Cortex of kidney (tissue), 1 donor: ENCODE measurements around the gene MTUS2.
"Not testable (repeated sequence)": the region's sequence is repeated elsewhere in the genome, so short reads cannot be mapped to it uniquely, and the experiment has no call there.

ENCODE experiments used
- DNase-seq: peaks from one replicate; lab custom pipeline; 2025; lab: John Stamatoyannopoulos, UW

The MTUS2 gene

GRCh38 chr13:28958441-28958840 is 138.3 kb downstream of the MTUS2 start:
- no peak for DNase-seq

- no peak for DNase-seq
These were observed 143.9 kb downstream of the MTUS2 start for GRCh38 chr13:28964052-28964451.

- DNase-seq, result no peak
These were observed 144.7 kb downstream of the MTUS2 start for GRCh38 chr13:28964803-28965202.

- DNase-seq, result no peak
These were observed 147.1 kb downstream of the MTUS2 start for GRCh38 chr13:28967029-28967915.

- DNase-seq, result no peak
These were observed 156.1 kb downstream of the MTUS2 start for GRCh38 chr13:28976195-28976594.

- no peak for DNase-seq
These were observed 156.5 kb downstream of the MTUS2 start for GRCh38 chr13:28976636-28977035.

GRCh38 chr13:28978574-28978973 is 158.4 kb downstream of the MTUS2 start:
- no peak for DNase-seq

GRCh38 chr13:28981530-28981929 is 161.4 kb downstream of the MTUS2 start:
- DNase-seq, result no peak

- no peak for DNase-seq
These were observed 163.5 kb downstream of the MTUS2 start for GRCh38 chr13:28983641-28984040.

GRCh38 chr13:28984326-28984725 is 164.2 kb downstream of the MTUS2 start:
- no peak for DNase-seq

GRCh38 chr13:28984825-28985224 is 164.7 kb downstream of the MTUS2 start:
- no peak for DNase-seq

GRCh38 chr13:28990378-28990777 is 170.2 kb downstream of the MTUS2 start:
- DNase-seq, result not testable (repeated sequence)

GRCh38 chr13:28991764-28992163 is 171.6 kb downstream of the MTUS2 start:
- DNase-seq, result no peak

- no peak for DNase-seq
These were observed 180.7 kb downstream of the MTUS2 start for GRCh38 chr13:29000826-29001225.

- DNase-seq, result no peak
These were observed 185.1 kb downstream of the MTUS2 start for GRCh38 chr13:29005035-29005762.

GRCh38 chr13:29005763-29006120 is 185.6 kb downstream of the MTUS2 start:
- no peak for DNase-seq

GRCh38 chr13:29006359-29006850 is 186.3 kb downstream of the MTUS2 start:
- no peak for DNase-seq

GRCh38 chr13:29008296-29008695 is 188.2 kb downstream of the MTUS2 start:
- no peak for DNase-seq

- no peak for DNase-seq
These were observed 200.2 kb downstream of the MTUS2 start for GRCh38 chr13:29020314-29020713.

GRCh38 chr13:29021311-29021710 is 201.2 kb downstream of the MTUS2 start:
- no peak for DNase-seq

GRCh38 chr13:29021717-29022116 is 201.6 kb downstream of the MTUS2 start:
- DNase-seq, result no peak

GRCh38 chr13:29022410-29022809 is 202.3 kb downstream of the MTUS2 start:
- DNase-seq, result no peak

GRCh38 chr13:29022968-29023367 is 202.8 kb downstream of the MTUS2 start:
- DNase-seq, result no peak
